Measurements from ENCODE around the gene GSK3B.

Gene GSK3B

GRCh38 chr3:119950666-119951325 is 143.5 kb downstream of the GSK3B start:
- H3K4me3 ChIP-seq (ENCODE audit: low read depth, low read length): no peak overlapping the region
- no peak for TF ChIP-seq CTCF (IDR thresholded peaks at IDR 0.05; ENCODE audit: borderline replicate concordance, insufficient read depth, low read depth, low read length)

DNA sequence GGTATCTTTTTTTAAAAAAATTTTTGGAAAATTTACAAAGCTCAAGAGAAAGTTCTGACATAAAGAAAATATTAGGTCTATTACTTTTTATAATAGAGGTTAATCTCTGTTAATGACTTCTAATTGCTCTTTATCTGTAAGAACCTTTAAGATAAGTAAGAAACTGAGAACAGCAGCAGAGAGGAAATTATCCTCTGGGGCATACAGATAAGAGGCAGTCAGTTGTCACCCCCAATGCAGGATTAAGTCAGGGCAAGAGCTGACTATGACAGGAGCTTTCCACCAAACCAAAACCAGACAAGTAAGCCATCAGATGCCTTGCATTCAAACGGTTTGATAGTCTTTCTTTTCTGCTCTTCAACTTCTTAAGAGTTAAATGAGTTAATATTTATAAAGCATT is 149.0 kb downstream of the GSK3B start:
- no peak for TF ChIP-seq CTCF (IDR thresholded peaks at IDR 0.05; ENCODE audit: borderline replicate concordance, insufficient read depth, low read depth, low read length)
- no peak overlapping the region for H3K4me3 ChIP-seq (ENCODE audit: low read depth, low read length)

DNA sequence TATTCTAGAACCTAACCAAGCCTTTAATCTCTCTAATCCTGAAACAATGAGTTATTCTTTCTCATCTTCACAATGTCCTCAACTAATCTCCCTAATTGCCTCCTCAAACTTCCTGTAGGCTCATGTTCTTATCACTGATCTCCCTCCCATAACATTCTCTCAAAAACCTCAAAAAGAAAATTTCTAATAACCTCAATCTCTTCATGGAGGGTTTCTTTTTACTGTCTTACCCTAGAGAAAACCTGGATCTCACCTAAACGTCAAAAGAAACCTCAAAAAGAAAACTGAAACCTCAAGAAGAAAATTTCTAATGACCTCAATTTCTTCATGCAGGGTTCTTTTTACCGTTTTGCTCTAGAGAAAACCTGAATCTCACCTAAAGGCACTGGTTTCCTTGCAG is 150.2 kb downstream of the GSK3B start:
- TF ChIP-seq CTCF (IDR thresholded peaks at IDR 0.05; ENCODE audit: borderline replicate concordance, insufficient read depth, low read depth, low read length): no peak
- H3K4me3 ChIP-seq (ENCODE audit: low read depth, low read length): no peak overlapping the region

GRCh38 chr3:119939077-119939476 is 155.2 kb downstream of the GSK3B start:
- no peak for TF ChIP-seq CTCF (IDR thresholded peaks at IDR 0.05; ENCODE audit: borderline replicate concordance, insufficient read depth, low read depth, low read length)
- no peak overlapping the region for H3K4me3 ChIP-seq (ENCODE audit: low read depth, low read length)

DNA sequence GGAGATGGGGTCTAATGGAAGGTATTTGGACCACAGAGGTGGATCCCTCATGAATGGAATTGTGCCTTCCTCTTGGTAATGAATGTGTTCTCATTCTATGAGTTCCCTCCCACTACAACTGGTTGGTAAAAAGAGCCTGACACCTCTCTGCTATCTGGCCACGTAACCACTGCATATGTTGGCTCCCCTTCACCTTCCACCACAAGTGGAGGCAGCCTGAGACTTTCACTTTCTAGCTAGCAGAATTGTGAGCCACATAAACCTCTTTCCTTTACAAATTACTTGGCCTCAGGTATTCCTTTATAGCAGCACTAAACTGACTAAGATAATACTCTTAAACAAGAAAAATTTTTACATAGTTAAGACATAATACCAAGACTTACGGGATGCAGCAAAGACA is 157.0 kb downstream of the GSK3B start:
- TF ChIP-seq CTCF (IDR thresholded peaks at IDR 0.05; ENCODE audit: borderline replicate concordance, insufficient read depth, low read depth, low read length): no peak
- no peak overlapping the region for H3K4me3 ChIP-seq (ENCODE audit: low read depth, low read length)

DNA sequence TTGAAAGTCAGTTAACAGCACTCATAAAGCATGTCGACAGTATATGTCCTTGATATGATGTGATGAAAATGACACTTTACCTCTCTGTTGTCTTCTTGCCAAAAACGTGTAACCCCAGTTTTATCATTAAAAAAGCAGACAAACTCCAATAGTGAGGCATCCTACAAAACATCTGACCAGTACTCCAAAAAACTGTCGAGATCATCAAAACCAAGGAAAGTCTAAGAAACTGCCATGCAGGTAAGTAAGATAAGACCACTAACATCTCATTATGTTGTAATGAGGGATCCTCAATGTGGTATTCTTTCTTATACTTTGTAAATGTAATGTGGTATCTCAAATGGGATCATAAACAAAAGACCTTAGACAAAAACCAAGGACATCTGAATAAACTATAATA is 160.0 kb downstream of the GSK3B start:
- no peak for TF ChIP-seq CTCF (IDR thresholded peaks at IDR 0.05; ENCODE audit: borderline replicate concordance, insufficient read depth, low read depth, low read length)
- no peak overlapping the region for H3K4me3 ChIP-seq (ENCODE audit: low read depth, low read length)

DNA sequence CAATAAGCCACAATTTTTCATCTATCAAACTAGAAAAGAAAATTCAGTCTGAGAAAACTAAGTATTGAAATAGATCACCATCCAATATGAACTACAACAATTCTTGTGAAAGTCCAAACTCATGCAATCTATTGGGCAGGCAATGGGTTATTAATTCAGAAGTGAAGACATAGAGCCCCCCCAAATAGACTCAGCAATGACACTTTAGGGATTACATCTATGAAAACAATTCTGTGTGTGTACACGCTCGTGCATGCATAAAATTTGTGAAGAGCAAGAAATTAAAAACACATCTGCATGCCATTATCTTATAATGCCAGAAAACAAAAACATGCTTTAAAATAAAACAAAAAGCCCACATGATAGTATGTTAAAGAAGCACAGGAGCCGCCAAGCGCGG is 161.0 kb downstream of the GSK3B start:
- no peak for TF ChIP-seq CTCF (IDR thresholded peaks at IDR 0.05; ENCODE audit: borderline replicate concordance, insufficient read depth, low read depth, low read length)
- H3K4me3 ChIP-seq (ENCODE audit: low read depth, low read length): no peak overlapping the region

All from GM12875 (cell line).